ENCODE data around the gene COL15A1.

GRCh38 chr9:98986866-98987651 is 43.4 kb downstream of the COL15A1 start:
- no peak for TF ChIP-seq POLR2A (IDR thresholded peaks at IDR 0.05)
- no peak for TF ChIP-seq CTCF (IDR thresholded peaks at IDR 0.05)

Measured in Peyer's patch (tissue), 4 donors.